GM21723 (cell line): Measurements from ENCODE around the gene IGLL1.
"Not testable (repeated sequence)": the region's sequence is repeated elsewhere in the genome, so short reads cannot be mapped to it uniquely, and the experiment has no call there.

ENCODE experiments used
- ATAC-seq: cut with Tn5 transposase; IDR thresholded peaks from one replicate; pipeline ENCODE4 v1.9.1; 2021; ENCODE audit warnings: mild to moderate bottlenecking, moderate library complexity; ENCODE audit not compliant: unreplicated experiment

The IGLL1 gene

GRCh38 chr22:23591846-23592245, 11.8 kb upstream of the IGLL1 start:
- ATAC-seq: no peak

- ATAC-seq: no peak
Measured at GRCh38 chr22:23591201-23591791, 11.2 kb upstream of the IGLL1 start.

GRCh38 chr22:23583836-23584235, 3.7 kb upstream of the IGLL1 start:
- no peak for ATAC-seq

- no peak for ATAC-seq
Measured at GRCh38 chr22:23583153-23583552, 3.1 kb upstream of the IGLL1 start.

- no peak for ATAC-seq
Measured at GRCh38 chr22:23581260-23581650, 1.2 kb upstream of the IGLL1 start.

- no peak for ATAC-seq
Measured at GRCh38 chr22:23580576-23581259, 628 bp upstream of the IGLL1 start.

GRCh38 chr22:23579280-23579679, 810 bp downstream of the IGLL1 start:
- no peak for ATAC-seq

GRCh38 chr22:23578306-23578705, 1.8 kb downstream of the IGLL1 start:
- ATAC-seq: no peak

GRCh38 chr22:23576681-23577080, 3.4 kb downstream of the IGLL1 start:
- ATAC-seq: no peak

GRCh38 chr22:23575601-23576000, 4.5 kb downstream of the IGLL1 start:
- ATAC-seq: no peak

- no peak for ATAC-seq
Measured at GRCh38 chr22:23574877-23575276, 5.2 kb downstream of the IGLL1 start.

- ATAC-seq: no peak
Measured at GRCh38 chr22:23574371-23574811, 5.7 kb downstream of the IGLL1 start.

- not testable (repeated sequence) for ATAC-seq
Measured at GRCh38 chr22:23573701-23574235, 6.3 kb downstream of the IGLL1 start.

GRCh38 chr22:23573106-23573505, 7.0 kb downstream of the IGLL1 start:
- ATAC-seq: not testable (repeated sequence)

GRCh38 chr22:23571486-23571885, 8.6 kb downstream of the IGLL1 start:
- no peak for ATAC-seq

GRCh38 chr22:23570681-23571080, 9.4 kb downstream of the IGLL1 start:
- ATAC-seq: no peak

GRCh38 chr22:23569716-23570115, 10.4 kb downstream of the IGLL1 start:
- no peak for ATAC-seq

GRCh38 chr22:23569291-23569690, 10.8 kb downstream of the IGLL1 start:
- ATAC-seq: no peak

- no peak for ATAC-seq
Measured at GRCh38 chr22:23566705-23567475, 13.2 kb downstream of the IGLL1 start.

- ATAC-seq: no peak
Measured at GRCh38 chr22:23565915-23566704, 14.0 kb downstream of the IGLL1 start.
